Calu3 (cell line): ENCODE measurements around the gene SULT2B1. TPM values are rescaled to one million over a fixed set of nuclear protein-coding genes. Genes with fewer than 3 reads are reported as not detected.
"Not testable (repeated sequence)": the region's sequence is repeated elsewhere in the genome, so short reads cannot be mapped to it uniquely, and the experiment has no call there.

ENCODE experiments used
- BruUV-seq: library from RNA; stranded (reverse); fragments of 400-500 nt; replicated peaks from 2 replicates; lab custom pipeline; 2021; lab: Mats Ljungman, UMichigan
- CTCF ChIA-PET: fragments of 300-600 bp; sonication (Branson Sonifier 250); formaldehyde crosslinking; loops from one replicate; lab custom pipeline; 2022; ENCODE audit warnings: antibody characterized with exemption; lab: Charles Lee
- DNase-seq: peaks from one replicate; pipeline ENCODE4 v3.0.0; 2022
- H3K27ac Mint-ChIP-seq: one replicate; pipeline ENCODE4 v1.8.0; 2022; ENCODE audit warnings: mixed read lengths; ENCODE audit not compliant: unreplicated experiment
- H3K27me3 Mint-ChIP-seq: one replicate; pipeline ENCODE4 v1.8.0; 2022; ENCODE audit warnings: mixed read lengths; ENCODE audit not compliant: unreplicated experiment
- H3K36me3 Mint-ChIP-seq: one replicate; pipeline ENCODE4 v1.8.0; 2022; ENCODE audit warnings: mild to moderate bottlenecking, moderate library complexity, mixed read lengths; ENCODE audit not compliant: insufficient read depth, unreplicated experiment
- H3K4me1 Mint-ChIP-seq: one replicate; pipeline ENCODE4 v1.8.0; 2022; ENCODE audit warnings: mild to moderate bottlenecking, low read depth, mixed read lengths; ENCODE audit not compliant: unreplicated experiment
- H3K4me3 Mint-ChIP-seq: one replicate; pipeline ENCODE4 v1.8.0; 2022; ENCODE audit warnings: mild to moderate bottlenecking, low read depth, moderate library complexity, mixed read lengths; ENCODE audit not compliant: unreplicated experiment
- H3K9me3 Mint-ChIP-seq: one replicate; pipeline ENCODE4 v1.8.0; 2022; ENCODE audit warnings: low read depth, mixed read lengths; ENCODE audit not compliant: unreplicated experiment
- intact Hi-C: fragments of 100-400 bp; cut with micrococcal nuclease; formaldehyde crosslinking; loops from one replicate; pipeline ENCODE4 v1.10.0; 2022; ENCODE audit not compliant: unreplicated experiment
- total RNA-seq: library from RNA; stranded (reverse); gene quantifications from 2 replicates; pipeline ENCODE4 v1.2.3, GENCODE V29; 2022
- TF ChIP-seq, protein P1 (sequence below): fragments of 200-600 bp; IDR thresholded peaks from one replicate; pipeline ENCODE4 v1.8.0; 2022; ENCODE audit warnings: antibody characterized with exemption; ENCODE audit not compliant: unreplicated experiment

Gene SULT2B1
- total RNA-seq, 1 experiment from 2014 or later, result not detected

DNA sequence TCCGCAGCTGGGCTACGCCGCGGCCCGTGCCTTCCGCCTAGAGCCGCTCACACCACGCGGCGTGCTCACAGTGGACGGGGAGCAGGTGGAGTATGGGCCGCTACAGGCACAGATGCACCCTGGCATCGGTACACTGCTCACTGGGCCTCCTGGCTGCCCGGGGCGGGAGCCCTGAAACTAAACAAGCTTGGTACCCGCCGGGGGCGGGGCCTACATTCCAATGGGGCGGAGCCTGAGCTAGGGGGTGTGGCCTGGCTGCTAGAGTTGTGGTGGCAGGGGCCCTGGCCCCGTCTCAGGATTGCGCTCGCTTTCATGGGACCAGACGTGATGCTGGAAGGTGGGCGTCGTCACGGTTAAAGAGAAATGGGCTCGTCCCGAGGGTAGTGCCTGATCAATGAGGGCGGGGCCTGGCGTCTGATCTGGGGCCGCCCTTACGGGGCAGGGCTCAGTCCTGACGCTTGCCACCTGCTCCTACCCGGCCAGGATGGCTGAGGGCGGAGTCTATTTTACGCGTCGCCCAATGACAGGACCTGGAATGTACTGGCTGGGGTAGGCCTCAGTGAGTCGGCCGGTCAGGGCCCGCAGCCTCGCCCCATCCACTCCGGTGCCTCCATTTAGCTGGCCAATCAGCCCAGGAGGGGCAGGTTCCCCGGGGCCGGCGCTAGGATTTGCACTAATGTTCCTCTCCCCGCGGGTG lies 77.8 kb downstream of the SULT2B1 start:
- H3K27me3 Mint-ChIP-seq, result no peaks in the 10 kb centered on the region
- DNase-seq, result no peak
- peaks cover 41% of the 10 kb centered on the region for H3K36me3 Mint-ChIP-seq
- TF ChIP-seq, protein P1, sequence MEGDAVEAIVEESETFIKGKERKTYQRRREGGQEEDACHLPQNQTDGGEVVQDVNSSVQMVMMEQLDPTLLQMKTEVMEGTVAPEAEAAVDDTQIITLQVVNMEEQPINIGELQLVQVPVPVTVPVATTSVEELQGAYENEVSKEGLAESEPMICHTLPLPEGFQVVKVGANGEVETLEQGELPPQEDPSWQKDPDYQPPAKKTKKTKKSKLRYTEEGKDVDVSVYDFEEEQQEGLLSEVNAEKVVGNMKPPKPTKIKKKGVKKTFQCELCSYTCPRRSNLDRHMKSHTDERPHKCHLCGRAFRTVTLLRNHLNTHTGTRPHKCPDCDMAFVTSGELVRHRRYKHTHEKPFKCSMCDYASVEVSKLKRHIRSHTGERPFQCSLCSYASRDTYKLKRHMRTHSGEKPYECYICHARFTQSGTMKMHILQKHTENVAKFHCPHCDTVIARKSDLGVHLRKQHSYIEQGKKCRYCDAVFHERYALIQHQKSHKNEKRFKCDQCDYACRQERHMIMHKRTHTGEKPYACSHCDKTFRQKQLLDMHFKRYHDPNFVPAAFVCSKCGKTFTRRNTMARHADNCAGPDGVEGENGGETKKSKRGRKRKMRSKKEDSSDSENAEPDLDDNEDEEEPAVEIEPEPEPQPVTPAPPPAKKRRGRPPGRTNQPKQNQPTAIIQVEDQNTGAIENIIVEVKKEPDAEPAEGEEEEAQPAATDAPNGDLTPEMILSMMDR, result no peak
- intact Hi-C loops, result no loop called here
- no TSS peak for BruUV-seq
- H3K4me1 Mint-ChIP-seq, result peaks cover 28% of the 10 kb centered on the region
- H3K4me3 Mint-ChIP-seq, result no peak overlapping the region
- CTCF ChIA-PET, result no interaction called here
- no peak overlapping the region for H3K27ac Mint-ChIP-seq
- no peaks in the 10 kb centered on the region for H3K9me3 Mint-ChIP-seq

DNA sequence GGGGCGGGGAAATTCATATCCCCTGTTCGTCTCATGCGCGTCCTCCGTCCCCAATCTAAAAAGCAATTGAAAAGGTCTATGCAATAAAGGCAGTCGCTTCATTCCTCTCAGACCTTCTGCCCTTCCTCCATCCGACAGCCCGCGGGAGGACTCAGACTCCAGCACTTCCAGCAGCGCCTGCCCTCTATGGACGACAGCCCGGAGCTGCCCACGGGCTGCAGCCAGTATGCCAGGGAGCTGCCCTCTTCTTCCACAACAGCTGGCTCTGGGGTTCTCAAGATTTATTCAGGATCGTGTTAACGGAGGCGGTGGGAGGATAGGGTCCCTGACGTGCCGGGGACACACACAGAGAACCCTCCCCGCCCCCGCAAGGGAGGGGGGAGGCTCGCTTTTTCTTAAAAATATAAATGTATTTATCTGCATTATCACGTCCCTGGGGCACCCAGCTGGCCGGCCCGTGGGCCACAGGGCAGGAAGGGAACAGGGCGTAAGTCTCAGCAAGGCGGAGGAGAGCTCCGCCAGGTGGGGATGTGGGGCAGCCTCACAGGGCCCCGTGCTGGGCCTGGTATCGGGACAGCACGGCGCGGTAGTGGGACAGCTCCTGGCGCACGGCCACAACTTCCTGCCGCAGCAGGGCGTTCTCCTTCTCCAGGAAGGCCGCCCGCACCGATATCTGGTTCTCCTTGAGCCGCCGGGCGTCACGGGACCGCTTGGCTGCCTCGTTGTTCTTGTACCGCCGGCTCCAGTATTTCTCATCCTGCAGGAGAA lies 78.5 kb downstream of the SULT2B1 start:
- intact Hi-C loops, result no loop called here
- TF ChIP-seq, protein P1, result no peak

DNA sequence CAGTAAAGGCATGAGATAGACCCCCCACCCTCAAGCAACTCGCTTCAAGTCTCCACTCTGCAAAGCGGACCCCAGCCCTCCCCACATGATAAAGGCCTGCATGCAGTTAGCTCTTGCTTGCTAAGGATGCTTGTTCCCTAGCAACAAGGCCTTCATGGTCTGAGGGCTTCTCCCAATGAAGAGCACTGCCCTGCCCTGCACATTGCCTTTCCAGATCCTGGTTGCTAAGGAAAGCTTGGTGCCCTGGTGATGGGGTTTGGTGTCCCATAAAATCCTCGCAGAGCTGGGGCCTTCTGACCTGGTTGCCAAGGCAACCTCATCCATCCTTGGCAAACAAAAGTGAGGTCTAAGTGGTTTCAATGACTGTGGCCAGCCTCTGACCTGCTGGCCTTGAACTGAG lies 79.3 kb downstream of the SULT2B1 start:
- no peaks in the 10 kb centered on the region for H3K27me3 Mint-ChIP-seq
- CTCF ChIA-PET, result interaction anchor here (1.5 kb wide), 1 partner anchor 14 kb away, joined by 3 read pairs; no protein-coding TSS in a partner anchor
- TF ChIP-seq, protein P1, result no peak
- no TSS peak for BruUV-seq
- H3K4me1 Mint-ChIP-seq, result peaks cover 27% of the 10 kb centered on the region
- H3K9me3 Mint-ChIP-seq, result no peaks in the 10 kb centered on the region
- DNase-seq, result no peak
- H3K27ac Mint-ChIP-seq, result no peak overlapping the region
- H3K4me3 Mint-ChIP-seq, result no peak overlapping the region
- intact Hi-C loops, result no loop called here
- H3K36me3 Mint-ChIP-seq, result peaks cover 52% of the 10 kb centered on the region

More for the DNA sequence above, 78.5 kb downstream of the SULT2B1 start:
- Mint-ChIP-seq H3K27me3 (no peaks in the 10 kb centered on the region), H3K27ac (no peak overlapping the region), H3K36me3 (peaks cover 45% of the 10 kb centered on the region), H3K4me3 (no peak overlapping the region), H3K4me1 (peaks cover 21% of the 10 kb centered on the region), H3K9me3 (no peaks in the 10 kb centered on the region)
- no TSS peak for BruUV-seq
- DNase-seq, result no peak
- CTCF ChIA-PET, result interaction anchor here (1.5 kb wide), 1 partner anchor 15 kb away, joined by 3 read pairs; no protein-coding TSS in a partner anchor

DNA sequence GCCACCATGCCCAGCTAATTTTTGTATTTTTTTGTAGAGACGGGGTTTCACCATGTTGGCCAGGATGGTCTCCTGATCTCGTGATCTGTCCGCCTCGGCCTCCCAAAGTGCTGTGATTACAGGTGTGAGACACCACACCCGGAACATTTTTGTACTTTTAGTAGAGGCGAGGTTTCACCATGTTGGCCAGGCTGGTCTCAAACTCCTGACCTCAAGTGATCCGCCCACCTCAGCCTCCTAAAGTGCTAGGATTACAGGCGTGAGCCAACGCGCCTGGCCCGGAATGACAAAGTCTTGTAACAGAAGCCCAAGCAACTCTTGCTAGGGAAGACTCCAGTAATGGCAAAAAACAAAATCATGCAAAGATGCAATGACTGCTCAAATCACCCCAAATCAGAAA lies 80.3 kb downstream of the SULT2B1 start:
- Mint-ChIP-seq H3K4me1 (peaks cover 24% of the 10 kb centered on the region), H3K36me3 (peaks cover 63% of the 10 kb centered on the region)
- H3K4me3 Mint-ChIP-seq, H3K27me3 Mint-ChIP-seq, H3K9me3 Mint-ChIP-seq, BruUV-seq, DNase-seq, intact Hi-C loops, H3K27ac Mint-ChIP-seq: not testable (repeated sequence)
- CTCF ChIA-PET, result interaction anchor here (1.5 kb wide), 1 partner anchor 13 kb away, joined by 3 read pairs; no protein-coding TSS in a partner anchor
